GM12892 (cell line): ENCODE results near the gene SLC23A3.

Experiments used
- POLR2A ChIP-seq: IDR thresholded peaks from 2 replicates; pipeline ENCODE4 v1.6.1; 2011; ENCODE audit warnings: low read depth, low read length, control low read depth
- POLR2AphosphoS5 ChIP-seq: IDR thresholded peaks from 2 replicates; pipeline ENCODE4 v1.6.1; 2011; ENCODE audit warnings: low read depth, low read length, control low read depth
- TAF1 ChIP-seq: IDR thresholded peaks from 2 replicates; pipeline ENCODE4 v1.6.1; 2011; ENCODE audit warnings: low read depth, mild to moderate bottlenecking, control low read depth, low read length, borderline replicate concordance

GRCh38 chr2:219214786-219215185, 45.0 kb upstream of the SLC23A3 start:
- TF ChIP-seq POLR2A, result no peak
- TF ChIP-seq TAF1, result no peak
- TF ChIP-seq POLR2AphosphoS5, result no peak
